T-helper 22 cell (primary cell): ENCODE data around the gene PCDHB9.

ENCODE experiments used
- DNase-seq: peaks from one replicate; pipeline ENCODE4 v3.0.0-alpha.2; 2020; ENCODE audit warnings: low read depth

PCDHB9 gene

GRCh38 chr5:141236516-141237313 is 49.8 kb downstream of the PCDHB9 start:
- no peak for DNase-seq
